ENCODE measurements around the gene COL18A1. TPM values are rescaled to one million over a fixed set of nuclear protein-coding genes. Genes with fewer than 3 reads are reported as not detected.
A peak's percentile ranks its signal among the peaks of the same experiment; 100 is the strongest.

The COL18A1 gene
- total and polyA plus RNA-seq, 2 experiments from 2014 or later, result 97.1 to 140 TPM

DNA sequence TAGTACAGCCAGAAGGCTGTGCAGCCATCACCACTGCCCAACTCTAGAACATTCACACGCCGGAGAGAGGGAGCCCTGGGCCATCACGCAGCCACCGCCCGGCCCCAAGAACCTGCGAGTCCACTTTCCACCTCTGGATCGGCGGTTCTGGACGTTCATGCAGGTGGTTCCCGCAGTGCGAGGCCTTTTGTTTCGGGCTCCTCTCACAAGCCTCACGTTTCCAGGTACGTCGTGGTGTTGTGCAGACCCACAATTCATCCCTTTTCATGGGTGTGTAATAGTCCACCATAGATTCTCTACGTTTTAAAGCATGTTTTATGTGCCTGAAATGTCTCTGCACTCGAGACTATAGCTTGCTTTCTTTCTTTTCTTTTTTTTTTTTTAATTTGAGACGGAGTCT is 23.6 kb downstream of the COL18A1 start:
- Histone ChIP-seq H3K36me3 (replicated peaks; ENCODE audit: insufficient read depth, low read depth) (no peaks in the 10 kb centered on the region), H2AFZ (no peak overlapping the region), H3K79me2 (peaks cover 68% of the 10 kb centered on the region), H3K9me3 (ENCODE audit: low read depth) (no peaks in the 10 kb centered on the region), H3K9me2 (replicated peaks; ENCODE audit: insufficient read depth) (no peaks in the 10 kb centered on the region), H3K27ac (no peak overlapping the region), H3K4me2 (no peak overlapping the region), H4K20me1 (ENCODE audit: insufficient read depth, poor library complexity, severe bottlenecking) (no peaks in the 10 kb centered on the region), H3K4me3 (no peak overlapping the region), H3K4me1 (ENCODE audit: insufficient read depth) (peaks cover 53% of the 10 kb centered on the region), H3K27me3 (no peaks in the 10 kb centered on the region)
- WGBS (ENCODE audit: low lambda C conversion rate, missing lambda C conversion rate), result 96% methylated on average over 18 of the region's 18 CpGs
- TF ChIP-seq EZH2phosphoT487 (IDR thresholded peaks at IDR 0.05; ENCODE audit: low read depth, severe bottlenecking, unreplicated experiment) (no peak), EZH2 (IDR thresholded peaks at IDR 0.05; ENCODE audit: borderline replicate concordance) (no peak)
- TF ChIP-seq, protein P1, sequence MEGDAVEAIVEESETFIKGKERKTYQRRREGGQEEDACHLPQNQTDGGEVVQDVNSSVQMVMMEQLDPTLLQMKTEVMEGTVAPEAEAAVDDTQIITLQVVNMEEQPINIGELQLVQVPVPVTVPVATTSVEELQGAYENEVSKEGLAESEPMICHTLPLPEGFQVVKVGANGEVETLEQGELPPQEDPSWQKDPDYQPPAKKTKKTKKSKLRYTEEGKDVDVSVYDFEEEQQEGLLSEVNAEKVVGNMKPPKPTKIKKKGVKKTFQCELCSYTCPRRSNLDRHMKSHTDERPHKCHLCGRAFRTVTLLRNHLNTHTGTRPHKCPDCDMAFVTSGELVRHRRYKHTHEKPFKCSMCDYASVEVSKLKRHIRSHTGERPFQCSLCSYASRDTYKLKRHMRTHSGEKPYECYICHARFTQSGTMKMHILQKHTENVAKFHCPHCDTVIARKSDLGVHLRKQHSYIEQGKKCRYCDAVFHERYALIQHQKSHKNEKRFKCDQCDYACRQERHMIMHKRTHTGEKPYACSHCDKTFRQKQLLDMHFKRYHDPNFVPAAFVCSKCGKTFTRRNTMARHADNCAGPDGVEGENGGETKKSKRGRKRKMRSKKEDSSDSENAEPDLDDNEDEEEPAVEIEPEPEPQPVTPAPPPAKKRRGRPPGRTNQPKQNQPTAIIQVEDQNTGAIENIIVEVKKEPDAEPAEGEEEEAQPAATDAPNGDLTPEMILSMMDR (IDR thresholded peaks at IDR 0.05; ENCODE audit: poor library complexity), result no peak
- no peak for DNase-seq (ENCODE audit: low spot score)

DNA sequence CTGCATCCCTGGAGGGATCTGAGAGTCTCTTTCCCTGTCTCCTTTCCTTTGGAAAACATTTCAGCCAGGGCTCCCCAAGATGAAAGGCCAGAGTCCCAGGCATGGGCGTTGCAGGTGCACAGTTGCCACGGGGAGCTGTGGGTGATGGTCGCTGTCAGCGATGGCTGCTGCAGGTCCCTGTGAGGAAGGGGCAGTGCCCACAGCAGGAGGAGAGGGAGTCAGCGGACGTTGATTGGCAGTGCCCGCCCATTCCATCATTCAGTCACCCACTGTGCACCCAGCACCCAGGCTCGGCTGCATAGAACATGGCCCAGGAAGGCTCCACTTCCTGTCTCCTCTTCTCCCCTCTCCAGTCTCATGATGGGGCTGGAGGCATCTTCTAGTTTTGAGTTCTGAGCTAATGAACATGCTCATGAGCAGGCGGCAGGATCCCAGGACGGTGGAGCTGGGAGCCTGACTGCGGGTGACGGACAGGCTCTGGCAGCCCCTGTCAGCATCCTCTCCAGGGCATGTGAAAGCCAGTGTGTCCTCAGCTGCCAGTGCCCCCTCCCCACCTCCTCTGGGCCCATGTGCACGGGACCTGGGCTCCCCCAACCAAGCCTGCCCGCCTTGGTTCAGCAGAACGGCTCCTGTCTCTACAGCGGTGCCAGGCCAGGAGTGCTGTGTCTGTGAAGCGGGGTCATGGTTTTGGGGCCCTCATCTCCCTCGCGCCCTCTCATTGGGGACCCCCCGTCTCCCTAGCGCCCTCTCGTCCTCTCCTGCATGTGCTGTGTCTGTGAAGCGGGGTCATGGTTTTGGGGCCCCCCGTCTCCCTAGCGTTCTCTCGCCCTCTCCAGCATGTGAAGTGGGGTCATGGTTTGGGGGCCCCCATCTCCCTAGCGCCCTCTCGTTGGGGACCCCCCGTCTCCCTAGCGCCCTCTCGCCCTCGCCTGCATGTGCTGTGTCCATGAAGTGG is 24.5 kb downstream of the COL18A1 start:
- H3K27me3 ChIP-seq, result no peaks in the 10 kb centered on the region
- H4K20me1 ChIP-seq (ENCODE audit: insufficient read depth, poor library complexity, severe bottlenecking), result no peaks in the 10 kb centered on the region
- DNase-seq (ENCODE audit: low spot score), result no peak
- no peaks in the 10 kb centered on the region for H3K9me3 ChIP-seq (ENCODE audit: low read depth)
- H3K4me3 ChIP-seq, result no peak overlapping the region
- H3K4me2 ChIP-seq, result peak overlapping the region; percentile 61
- peaks cover 71% of the 10 kb centered on the region for H3K79me2 ChIP-seq
- no peaks in the 10 kb centered on the region for H3K36me3 ChIP-seq (replicated peaks; ENCODE audit: insufficient read depth, low read depth)
- no peak overlapping the region for H2AFZ ChIP-seq
- TF ChIP-seq, protein P1 (IDR thresholded peaks at IDR 0.05; ENCODE audit: poor library complexity), result no peak
- no peak for TF ChIP-seq EZH2phosphoT487 (IDR thresholded peaks at IDR 0.05; ENCODE audit: low read depth, severe bottlenecking, unreplicated experiment)
- TF ChIP-seq EZH2 (IDR thresholded peaks at IDR 0.05; ENCODE audit: borderline replicate concordance), result no peak
- H3K9me2 ChIP-seq (replicated peaks; ENCODE audit: insufficient read depth), result no peaks in the 10 kb centered on the region
- 97% methylated on average over 30 of the region's 32 CpGs for WGBS (ENCODE audit: low lambda C conversion rate, missing lambda C conversion rate)
- peaks cover 43% of the 10 kb centered on the region for H3K4me1 ChIP-seq (ENCODE audit: insufficient read depth)
- H3K27ac ChIP-seq, result no peak overlapping the region

DNA sequence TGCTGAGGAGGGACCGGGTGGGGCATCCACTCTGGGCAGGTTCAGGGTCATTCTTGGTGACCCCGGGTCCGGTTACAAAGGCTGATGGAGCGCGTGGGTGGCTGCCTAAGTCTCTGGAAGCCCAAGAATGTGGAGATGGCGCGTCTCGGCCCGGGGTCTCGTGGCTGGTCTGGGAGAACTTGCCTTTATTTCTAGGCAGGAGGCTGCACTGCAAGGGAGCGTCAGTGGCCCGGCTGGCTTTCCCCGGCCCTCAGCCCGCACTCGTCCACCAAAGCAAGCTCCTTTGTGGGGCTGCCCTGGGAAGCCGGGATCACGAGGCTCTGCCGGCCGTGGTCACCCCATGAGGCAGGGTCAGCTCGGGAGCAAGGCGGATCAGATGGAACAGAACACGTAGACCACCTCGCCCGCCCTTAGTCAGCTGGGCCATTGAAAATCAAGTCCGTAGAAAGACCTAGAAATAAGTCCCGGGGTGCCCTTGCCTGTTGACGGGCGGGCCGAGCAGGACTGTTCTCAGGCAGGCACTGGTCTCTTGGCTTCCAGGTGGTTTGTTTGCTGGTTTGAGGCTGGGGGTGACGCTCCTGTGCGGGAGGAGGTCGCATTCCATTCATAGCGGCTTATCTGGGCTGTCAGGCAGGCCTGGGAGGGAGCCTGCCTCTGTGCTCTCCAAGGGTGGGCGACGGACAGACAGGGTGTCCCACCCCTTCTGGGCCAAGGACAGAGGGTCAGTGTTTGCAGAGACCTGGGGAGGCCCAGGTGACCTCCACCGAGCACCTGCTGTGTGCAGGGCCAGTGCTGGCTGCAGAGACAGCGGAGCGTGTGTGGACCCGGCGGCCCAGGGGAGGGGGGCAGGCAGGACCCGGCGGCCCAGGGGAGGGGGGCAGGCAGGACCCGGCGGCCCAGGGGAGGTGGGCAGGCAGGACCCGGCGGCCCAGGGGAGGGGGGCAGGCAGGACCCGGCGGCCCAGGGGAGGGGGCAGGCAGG is 25.8 kb downstream of the COL18A1 start:
- Histone ChIP-seq H3K4me3 (no peak overlapping the region), H3K27me3 (no peaks in the 10 kb centered on the region), H2AFZ (no peak overlapping the region), H3K4me2 (peak overlapping the region; percentile 61), H4K20me1 (ENCODE audit: insufficient read depth, poor library complexity, severe bottlenecking) (no peaks in the 10 kb centered on the region), H3K79me2 (peaks cover 64% of the 10 kb centered on the region), H3K4me1 (ENCODE audit: insufficient read depth) (peaks cover 41% of the 10 kb centered on the region), H3K36me3 (replicated peaks; ENCODE audit: insufficient read depth, low read depth) (no peaks in the 10 kb centered on the region), H3K9me2 (replicated peaks; ENCODE audit: insufficient read depth) (no peaks in the 10 kb centered on the region), H3K9me3 (ENCODE audit: low read depth) (no peaks in the 10 kb centered on the region), H3K27ac (peak overlapping the region; percentile 78)
- 40% methylated on average over 34 of the region's 48 CpGs for WGBS (ENCODE audit: low lambda C conversion rate, missing lambda C conversion rate)
- TF ChIP-seq EZH2 (IDR thresholded peaks at IDR 0.05; ENCODE audit: borderline replicate concordance) (no peak), EZH2phosphoT487 (IDR thresholded peaks at IDR 0.05; ENCODE audit: low read depth, severe bottlenecking, unreplicated experiment) (no peak)
- TF ChIP-seq, protein P1 (IDR thresholded peaks at IDR 0.05; ENCODE audit: poor library complexity), result no peak
- peak; percentile 64 for DNase-seq (ENCODE audit: low spot score)

Data from hepatocyte (in vitro differentiated cells).